K562 (cell line): ENCODE data around the gene TNFRSF18. TPM values are rescaled to one million over a fixed set of nuclear protein-coding genes. Genes with fewer than 3 reads are reported as not detected.

Experiments used
- ATAC-seq: fragments of 200-7000 bp; cut with Tn5 transposase; 3 replicates; pipeline ENCODE4 v1.9.1; 2020; ENCODE audit warnings: moderate library complexity
- BruUV-seq: library from RNA; stranded (reverse); fragments of 400-500 nt; replicated peaks from 2 replicates; lab custom pipeline; 2021; lab: Mats Ljungman, UMichigan
- CTCF ChIA-PET: fragments of 300-600 bp; formaldehyde crosslinking; extraction: SDS; loops from one replicate; lab custom pipeline; 2021; ENCODE audit warnings: low intra/inter-chr PET ratio; lab: Yijun Ruan, JAX
- POLR2A ChIA-PET: fragments of 300-600, 350-650 bp; sonication (Branson Sonifier 250); formaldehyde crosslinking; extraction: SDS; loops from one replicate; lab custom pipeline; 2021; ENCODE audit warnings: antibody characterized with exemption, inconsistent platforms; lab: Yijun Ruan, JAX
- DNase-seq, 4 experiments: peaks; one replicate each; pipeline versions ENCODE4 v3.0.0 to v3.0.0-alpha.2; 2011 to 2018; ENCODE audit warnings: low spot score in 3 of 4, mixed read lengths in 3 of 4; ENCODE audit errors: extremely low read depth in 1 of 4
- FAIRE-seq: peaks from 2 replicates; lab custom pipeline; 2011; peaks lifted over from hg19 to GRCh38; lab: Jason Lieb, UNC
- H2AFZ ChIP-seq: 2 replicates; pipeline ENCODE4 v1.6.0; 2011; ENCODE audit warnings: low read depth, low read length, control low read depth, inconsistent platforms
- H3K27ac ChIP-seq: fragments of 200-600 bp; 3 replicates; pipeline ENCODE4 v1.8.0; 2011; ENCODE audit warnings: low read depth, mild to moderate bottlenecking, control low read depth, inconsistent platforms, low read length, moderate library complexity, mixed read lengths; ENCODE audit errors: extremely low read depth
- H3K27me3 ChIP-seq, 2 experiments: fragments of 300-600 bp in 1 of 2; 2 replicates in 1 of 2; 3 replicates in 1 of 2; pipeline versions ENCODE4 v1.6.0 to v1.8.0; 2011; ENCODE audit warnings: inconsistent platforms in 2 of 2, low read length in 2 of 2, mild to moderate bottlenecking in 1 of 2, mixed read lengths in 1 of 2, moderate library complexity in 1 of 2; ENCODE audit not compliant: control insufficient read depth in 2 of 2, insufficient read depth in 2 of 2
- H3K36me3 ChIP-seq: fragments of 300-600 bp; 3 replicates; pipeline ENCODE4 v1.8.0; 2011; ENCODE audit warnings: mild to moderate bottlenecking, low read length, inconsistent platforms; ENCODE audit not compliant: control insufficient read depth, insufficient read depth
- H3K4me1 ChIP-seq, 2 experiments: fragments of 200-600 bp in 1 of 2; replicated peaks in 1 of 2; 2 replicates in 1 of 2; 3 replicates in 1 of 2; pipeline versions ENCODE4 v1.5.1 to v1.8.0; 2011; ENCODE audit warnings: inconsistent platforms in 2 of 2, low read length in 2 of 2, mild to moderate bottlenecking in 1 of 2, mixed read lengths in 1 of 2, moderate library complexity in 1 of 2; ENCODE audit not compliant: control insufficient read depth in 2 of 2, insufficient read depth in 2 of 2
- H3K4me2 ChIP-seq: 2 replicates; pipeline ENCODE4 v1.6.1; 2011; ENCODE audit warnings: low read length, control low read depth, inconsistent platforms, mixed read lengths; ENCODE audit not compliant: insufficient read depth
- H3K4me3 ChIP-seq: fragments of 200-600 bp; sonication (generic), shearing (Covaris generic); 2 replicates; pipeline ENCODE4 v1.5.1; 2016; ENCODE audit warnings: control low read depth, inconsistent platforms
- H3K79me2 ChIP-seq: fragments of 200-600 bp; 3 replicates; pipeline ENCODE4 v1.8.0; 2011; ENCODE audit warnings: low read length, inconsistent platforms; ENCODE audit not compliant: control insufficient read depth, insufficient read depth
- H3K9ac ChIP-seq, 2 experiments: 2 replicates each; pipeline versions ENCODE4 v1.6.0 to v1.6.1; 2011; ENCODE audit warnings: low read depth in 2 of 2, low read length in 2 of 2, control low read depth in 1 of 2, inconsistent platforms in 1 of 2, mild to moderate bottlenecking in 1 of 2, mixed read lengths in 1 of 2; ENCODE audit not compliant: insufficient read depth in 1 of 2
- H3K9me1 ChIP-seq: one replicate; pipeline ENCODE4 v1.6.0; 2011; ENCODE audit warnings: inconsistent platforms, mild to moderate bottlenecking, low read length, moderate library complexity; ENCODE audit not compliant: control insufficient read depth, insufficient read depth
- H3K9me3 ChIP-seq: replicated peaks from 2 replicates; pipeline ENCODE4 v1.5.1; 2011; ENCODE audit warnings: low read depth, low read length, inconsistent platforms; ENCODE audit not compliant: control insufficient read depth, insufficient read depth
- H4K20me1 ChIP-seq: replicated peaks from 2 replicates; pipeline ENCODE4 v1.6.1; 2011; ENCODE audit warnings: low read length, inconsistent platforms, mixed read lengths; ENCODE audit not compliant: control insufficient read depth, insufficient read depth
- CREB5 ChIP-seq: fragments of 250-450 bp; sonication (Bioruptor Pico); IDR thresholded peaks from 2 replicates; pipeline ENCODE4 v1.5.0; 2020; ENCODE audit warnings: mild to moderate bottlenecking
- E2F8 ChIP-seq: fragments of 450-650 bp; IDR thresholded peaks from 2 replicates; pipeline ENCODE4 v1.7.1; 2018; ENCODE audit warnings: mild to moderate bottlenecking, low read depth; ENCODE audit not compliant: partially characterized antibody
- HNRNPL ChIP-seq: fragments of 200-400 bp; formaldehyde crosslinking; IDR thresholded peaks from 2 replicates; pipeline ENCODE4 v1.6.1; 2017; ENCODE audit warnings: low read depth, mild to moderate bottlenecking, low read length
- MLX ChIP-seq, 2 experiments: fragments of 450-650 bp in 1 of 2; sonication (generic) in 1 of 2; formaldehyde crosslinking; conservative IDR thresholded peaks; 2 replicates each; pipeline versions ENCODE4 v1.4.0 to v1.8.1; 2020 to 2022; ENCODE audit warnings: mild to moderate bottlenecking in 1 of 2, missing genetic modification reagents in 1 of 2
- STAT5B ChIP-seq: fragments of 250-450 bp; sonication (Bioruptor Pico); IDR thresholded peaks from 2 replicates; pipeline ENCODE4 v1.8.0; 2021; ENCODE audit warnings: mild to moderate bottlenecking, inconsistent platforms
- TOE1 ChIP-seq, 2 experiments: fragments of 450-650 bp in 1 of 2; sonication (generic) in 1 of 2; formaldehyde crosslinking in 1 of 2; IDR thresholded peaks; 2 replicates each; pipeline versions ENCODE4 v1.7.1 to v1.8.0; 2016 to 2022; ENCODE audit warnings: borderline replicate concordance in 2 of 2, mild to moderate bottlenecking in 2 of 2, antibody characterized with exemption in 1 of 2, inconsistent platforms in 1 of 2, low read depth in 1 of 2, missing genetic modification reagents in 1 of 2, moderate library complexity in 1 of 2
- ZNF134 ChIP-seq: fragments of 250-450 bp; sonication (Bioruptor Pico); conservative IDR thresholded peaks from 2 replicates; pipeline ENCODE4 v1.4.0; 2020
- WGBS: fragments of 100-300 bp; shearing (Covaris generic); methylation state at CpG from one replicate; pipeline ENCODE4 v1.1.6; 2016; ENCODE audit warnings: low coverage, mixed read lengths; ENCODE audit not compliant: insufficient coverage; ENCODE audit errors: missing lambda C conversion rate; 5-methylcytosine and 5-hydroxymethylcytosine counted together
- in situ Hi-C: fragments of 300-500 bp; cut with MboI; formaldehyde crosslinking; loops from 4 replicates; pipeline ENCODE4 v1.15.0; 2018; ENCODE audit warnings: inconsistent platforms, mixed read lengths
- intact Hi-C: fragments of 100-400 bp; cut with micrococcal nuclease; formaldehyde crosslinking; loops from 2 replicates; pipeline ENCODE4 v1.14.2; 2022
- polyA plus RNA-seq, 8 experiments: library from polyadenylated mRNA; depleted of rRNA in 4 of 8; stranded (reverse) in 5 of 8; unstranded in 3 of 8; fragments of >200 nt; fragmentation: Nextera tagmentation in 2 of 8; fragmentation: Illumina TruSeq in 1 of 8; extraction: Ambion mirVana in 2 of 8; extraction: Trizol in 1 of 8; gene quantifications; 2 replicates each; pipeline versions ENCODE4 v1.2.1 to v1.2.3, GENCODE V29; 2011 to 2014; ENCODE audit warnings: inconsistent platforms in 1 of 8, missing spikeins in 1 of 8
- total RNA-seq, 7 experiments: library from RNA; depleted of rRNA in 6 of 7; stranded (reverse); fragments of >200 nt in 6 of 7; fragmentation: Illumina TruSeq in 2 of 7; extraction: Trizol in 2 of 7; gene quantifications; 2 replicates each; pipeline versions ENCODE4 v1.2.1 to v1.2.3, GENCODE V29; 2011 to 2021; ENCODE audit warnings: low replicate concordance in 1 of 7

TNFRSF18 gene
- total and polyA plus RNA-seq, 9 of the 15 experiments (the other 6 are each of a cell fraction or from before 2014, with no cell fraction given) = 0.24 to 0.27 TPM; not detected in 7

GRCh38 chr1:1197551-1198422, 8.6 kb downstream of the TNFRSF18 start:
- TF ChIP-seq ZNF134 (CRISPR knock-in tag) (no peak), HNRNPL (peak; percentile 34; the same call in 1 of the 2 replicates)
- H3K36me3 ChIP-seq = no peaks in the 10 kb centered on the region
- H3K4me1 ChIP-seq = peaks cover 0 to 54% of the 10 kb centered on the region in 2 experiments; a peak in 3 of 5 replicates
- POLR2A ChIA-PET = interaction anchor here (0.8 to 1.5 kb wide), 3 partner anchors 10 to 18 kb away, joined by 3 to 5 read pairs (median 4); no protein-coding TSS in a partner anchor
- peaks cover 6% of the 10 kb centered on the region; the same call in 1 of the 2 replicates for H3K9me3 ChIP-seq
- peak in 1 of 4 experiments; percentile 8 for DNase-seq
- ATAC-seq = no peak
- H3K27me3 ChIP-seq = no peaks in the 10 kb centered on the region; a peak in 1 of 5 replicates
- FAIRE-seq = no peak
- in situ Hi-C loops = no loop called here
- H3K79me2 ChIP-seq = no peaks in the 10 kb centered on the region
- no peak overlapping the region for H3K4me2 ChIP-seq
- no TSS peak for BruUV-seq
- no peaks in the 10 kb centered on the region for H4K20me1 ChIP-seq
- H3K4me3 ChIP-seq = no peak overlapping the region
- WGBS = 78% methylated on average over 36 of the region's 48 CpGs
- no peaks in the 10 kb centered on the region for H3K9me1 ChIP-seq
- intact Hi-C loops = no loop called here
- H3K27ac ChIP-seq = no peak overlapping the region
- CTCF ChIA-PET = no interaction called here
- no peak overlapping the region for H2AFZ ChIP-seq
- 0 out of 4 replicates have a peak overlapping the region, but pooled peaks of 1 of the 2 experiments have one; percentile 14 for H3K9ac ChIP-seq

- Histone ChIP-seq H3K36me3 (no peaks in the 10 kb centered on the region), H3K27me3 (no peaks in the 10 kb centered on the region; a peak in 2 of 5 replicates), H4K20me1 (no peaks in the 10 kb centered on the region), H3K9me3 (peaks cover 6% of the 10 kb centered on the region; the same call in 1 of the 2 replicates), H3K79me2 (no peaks in the 10 kb centered on the region), H3K4me2 (no peak overlapping the region), H3K9ac (no peak overlapping the region), H3K9me1 (no peaks in the 10 kb centered on the region), H3K27ac (no peak overlapping the region), H3K4me3 (no peak overlapping the region), H2AFZ (no peak overlapping the region), H3K4me1 (peaks cover 0 to 49% of the 10 kb centered on the region in 2 experiments; a peak in 3 of 5 replicates)
- DNase-seq (no peak), FAIRE-seq (no peak), ATAC-seq (no peak)
- in situ Hi-C loops = no loop called here
- 57% methylated on average over 5 of the region's 8 CpGs for WGBS
- ChIA-PET CTCF (no interaction called here), POLR2A (no interaction called here)
- BruUV-seq = no TSS peak
- intact Hi-C loops = no loop called here
- no peak for TF ChIP-seq TOE1 (IDR thresholded peaks at IDR 0.05; ENCODE audit: borderline replicate concordance)
- no peak for TF ChIP-seq TOE1 (CRISPR knock-in tag; IDR thresholded peaks at IDR 0.05; ENCODE audit: borderline replicate concordance, low read depth)
- TF ChIP-seq E2F8 = no peak
- no peak for TF ChIP-seq STAT5B
- TF ChIP-seq CREB5 (CRISPR knock-in tag) = no peak
- no peak for TF ChIP-seq MLX (CRISPR knock-in tag; conservative IDR thresholded peaks at IDR 0.05)
Observed at GRCh38 chr1:1197188-1197500, 9.2 kb downstream of the TNFRSF18 start.
